Activated naive CD4-positive, alpha-beta T cell (primary cell): ENCODE data around the gene SOX18.
A peak's percentile ranks its signal among the peaks of the same experiment; 100 is the strongest.

Experiments
- DNase-seq, 4 experiments: peaks; one replicate each; lab custom pipeline; 2025; lab: John Stamatoyannopoulos, UW

The SOX18 gene

GRCh38 chr20:64067733-64068307 lies 18.4 kb upstream of the SOX18 start:
- DNase-seq = no peak

- no peak for DNase-seq
Observed at GRCh38 chr20:64067005-64067632, 17.7 kb upstream of the SOX18 start.

- peak in 1 of 4 experiments; percentile 25 for DNase-seq
Observed at GRCh38 chr20:64065974-64066343, 16.5 kb upstream of the SOX18 start.

- peak in 1 of 4 experiments; percentile 15 for DNase-seq
Observed at GRCh38 chr20:64065062-64065973, 15.9 kb upstream of the SOX18 start.

GRCh38 chr20:64064145-64064698 lies 14.8 kb upstream of the SOX18 start:
- DNase-seq = no peak

GRCh38 chr20:64063389-64064144 lies 14.1 kb upstream of the SOX18 start:
- no peak for DNase-seq

GRCh38 chr20:64062596-64063388 lies 13.4 kb upstream of the SOX18 start, which contains the start of gene TCEA2:
TCEA2 (plus strand) TSS chr20:64063198; CDS start chr20:64063313, 115 bp downstream.
- peak; percentile 77 to 92 (median 86) for DNase-seq

- no peak for DNase-seq
Observed at GRCh38 chr20:64062276-64062595, 12.8 kb upstream of the SOX18 start.

- DNase-seq = no peak
Observed at GRCh38 chr20:64058536-64058935, 9.1 kb upstream of the SOX18 start.

GRCh38 chr20:64057628-64058498 lies 8.4 kb upstream of the SOX18 start:
- peak; percentile 48 to 80 (median 70) for DNase-seq

GRCh38 chr20:64056889-64057627 lies 7.6 kb upstream of the SOX18 start:
- no peak for DNase-seq

- DNase-seq = no peak
Observed at GRCh38 chr20:64056639-64056888, 7.1 kb upstream of the SOX18 start.

- no peak for DNase-seq
Observed at GRCh38 chr20:64055893-64056638, 6.6 kb upstream of the SOX18 start.

GRCh38 chr20:64055396-64055892 lies 6.0 kb upstream of the SOX18 start:
- no peak for DNase-seq

GRCh38 chr20:64053841-64054661 lies 4.6 kb upstream of the SOX18 start:
- no peak for DNase-seq

- no peak for DNase-seq
Observed at GRCh38 chr20:64052987-64053840, 3.8 kb upstream of the SOX18 start.

GRCh38 chr20:64052326-64052722 lies 2.9 kb upstream of the SOX18 start:
- no peak for DNase-seq
